Stomach (tissue), 9 donors: ENCODE results near the gene LARGE2. TPM values are rescaled to one million over a fixed set of nuclear protein-coding genes. Genes with fewer than 3 reads are reported as not detected.
A peak's percentile ranks its signal among the peaks of the same experiment; 100 is the strongest.
"Not testable (repeated sequence)": the region's sequence is repeated elsewhere in the genome, so short reads cannot be mapped to it uniquely, and the experiment has no call there.

Experiments
- DNase-seq, 2 donors: peaks; one replicate each; pipeline versions ENCODE4 v3.0.0 to v3.0.0-alpha.2; 2013 to 2019
- H3K27ac ChIP-seq, 5 donors: fragments of 200-600 bp in 4 of 5; sonication (generic) in 4 of 5; one replicate each; pipeline ENCODE4 v1.5.1; 2013 to 2019; ENCODE audit warnings: mild to moderate bottlenecking in 1 of 5, moderate library complexity in 1 of 5
- H3K27me3 ChIP-seq, 3 donors: fragments of 200-600 bp; sonication (generic); one replicate each; pipeline ENCODE4 v1.5.1; 2017 to 2019; ENCODE audit warnings: mixed run types in 1 of 3
- H3K36me3 ChIP-seq, 4 donors: fragments of 200-600 bp; sonication (generic); 1 replicate in 3 of 4; 2 replicates in 1 of 4; pipeline ENCODE4 v1.5.1; 2016 to 2019
- H3K4me1 ChIP-seq, 4 donors: fragments of 200-600 bp; sonication (generic); one replicate each; pipeline ENCODE4 v1.5.1; 2016 to 2019
- H3K4me3 ChIP-seq, 4 donors: fragments of 200-600 bp; sonication (generic) in 3 of 4; one replicate each; pipeline ENCODE4 v1.5.1; 2016 to 2019; ENCODE audit warnings: mild to moderate bottlenecking in 1 of 4
- H3K9me3 ChIP-seq, 4 donors: fragments of 200-600 bp; sonication (generic); one replicate each; pipeline ENCODE4 v1.5.1; 2016 to 2019
- CTCF ChIP-seq, 7 experiments: fragments of 450-650 bp in 4 of 7; fragments of 200-600 bp in 3 of 7; sonication (generic) in 3 of 7; IDR thresholded peaks; one replicate each; pipeline ENCODE4 v1.5.1; 2016 to 2019; ENCODE audit warnings: antibody characterized with exemption in 7 of 7, control low read depth in 2 of 7, mild to moderate bottlenecking in 1 of 7
- EP300 ChIP-seq: sonication (generic); formaldehyde crosslinking; IDR thresholded peaks from one replicate; pipeline ENCODE4 v1.6.1; 2017; ENCODE audit warnings: antibody characterized with exemption
- POLR2A ChIP-seq, 4 donors: fragments of 450-650 bp; IDR thresholded peaks; one replicate each; pipeline ENCODE4 v1.6.1; 2016; ENCODE audit warnings: antibody characterized with exemption in 4 of 4, control low read depth in 2 of 4, mild to moderate bottlenecking in 1 of 4, moderate library complexity in 1 of 4
- POLR2AphosphoS5 ChIP-seq, 3 donors: sonication (generic); formaldehyde crosslinking; IDR thresholded peaks; one replicate each; pipeline ENCODE4 v1.6.1; 2016; ENCODE audit warnings: antibody characterized with exemption in 3 of 3
- WGBS, 5 donors: extraction: QIAGEN DNeasy Blood & Tissue Kit in 3 of 5; methylation state at CpG; one replicate each; pipeline versions ENCODE4 v1.1.5 to v1.1.7; 2013 to 2018; 5-methylcytosine and 5-hydroxymethylcytosine counted together
- intact Hi-C: fragments of 100-400 bp; cut with DNase I; formaldehyde crosslinking; loops from one replicate; pipeline ENCODE4 v1.15.1; 2023; ENCODE audit warnings: low total_unique reads
- polyA plus RNA-seq, 3 donors: library from polyadenylated mRNA; stranded (reverse); fragments of 200-250 nt; gene quantifications; one replicate each; pipeline ENCODE4 v1.2.3, GENCODE V29; 2013
- total RNA-seq, 5 donors: library from RNA; depleted of rRNA; stranded (reverse); fragments of >200 nt; gene quantifications; one replicate each; pipeline versions ENCODE4 v1.1.0 to v1.2.3, GENCODE V29; 2014 to 2016
- donor health status: healthy with polysubstance abuse.
- donor health status: Bipolar disorder and iron deficiency.
- donor health status: healthy.

The LARGE2 gene
- total and polyA plus RNA-seq, 8 donors = 4.2 to 45.1 (median 12.5) TPM; not detected in 2

- Histone ChIP-seq H3K27ac (peak overlapping the region in 1 of 5 donors; percentile 82), H3K4me1 (peaks cover 20 to 47% (median 25%) of the 10 kb centered on the region in 4 donors), H3K9me3 (no peaks in the 10 kb centered on the region), H3K4me3 (no peak overlapping the region), H3K27me3 (peaks cover 0 to 39% (median 13%) of the 10 kb centered on the region in 3 donors), H3K36me3 (peaks cover 0 to 37% (median 26%) of the 10 kb centered on the region in 4 donors)
- 64 to 80% (median 74%) methylated on average over 4 to 6 of the region's 6 CpGs for WGBS, 5 donors
- intact Hi-C loops = no loop called here
- TF ChIP-seq POLR2A (IDR thresholded peaks at IDR 0.05) = no peak
- no peak for DNase-seq
These were observed 20.8 kb upstream of the LARGE2 start for GRCh38 chr11:45901626-45902025.

DNA sequence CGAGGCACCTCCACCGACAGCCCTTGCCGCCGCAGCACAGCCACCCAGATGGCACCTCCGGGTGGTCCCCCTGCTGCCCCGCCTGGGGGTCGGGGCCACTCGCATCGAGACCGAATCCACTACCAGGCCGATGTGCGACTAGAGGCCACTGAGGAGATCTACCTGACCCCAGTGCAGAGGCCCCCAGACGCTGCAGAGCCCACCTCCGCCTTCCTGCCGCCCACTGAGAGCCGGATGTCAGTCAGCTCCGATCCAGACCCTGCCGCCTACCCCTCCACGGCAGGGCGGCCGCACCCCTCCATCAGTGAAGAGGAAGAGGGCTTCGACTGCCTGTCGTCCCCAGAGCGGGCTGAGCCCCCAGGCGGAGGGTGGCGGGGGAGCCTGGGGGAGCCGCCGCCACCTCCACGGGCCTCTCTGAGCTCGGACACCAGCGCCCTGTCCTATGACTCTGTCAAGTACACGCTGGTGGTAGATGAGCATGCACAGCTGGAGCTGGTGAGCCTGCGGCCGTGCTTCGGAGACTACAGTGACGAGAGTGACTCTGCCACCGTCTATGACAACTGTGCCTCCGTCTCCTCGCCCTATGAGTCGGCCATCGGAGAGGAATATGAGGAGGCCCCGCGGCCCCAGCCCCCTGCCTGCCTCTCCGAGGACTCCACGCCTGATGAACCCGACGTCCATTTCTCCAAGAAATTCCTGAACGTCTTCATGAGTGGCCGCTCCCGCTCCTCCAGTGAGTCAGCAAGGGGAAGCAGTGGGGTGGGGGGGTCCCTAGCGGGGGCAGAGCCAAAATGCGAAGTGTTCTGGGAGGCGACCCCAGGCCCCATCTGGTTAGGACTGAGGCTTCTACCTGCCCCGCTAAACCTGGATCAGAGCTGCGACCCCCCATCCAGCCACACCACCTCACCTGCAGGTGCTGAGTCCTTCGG lies 19.7 kb upstream of the LARGE2 start:
- no peak for DNase-seq
- TF ChIP-seq EP300 (no peak), CTCF (IDR thresholded peaks at IDR 0.05) (no peak), POLR2A (IDR thresholded peaks at IDR 0.05) (no peak), POLR2AphosphoS5 (IDR thresholded peaks at IDR 0.05) (no peak)
- WGBS, 5 donors = 92 to 95% (median 94%) methylated on average over 35 to 56 of the region's 56 CpGs
- H3K4me3 ChIP-seq = no peak overlapping the region
- H3K27ac ChIP-seq = no peak overlapping the region
- H3K27me3 ChIP-seq = peaks cover 0 to 30% (median 13%) of the 10 kb centered on the region in 3 donors
- H3K4me1 ChIP-seq = peaks cover 20 to 53% (median 28%) of the 10 kb centered on the region in 4 donors
- H3K9me3 ChIP-seq = no peaks in the 10 kb centered on the region
- intact Hi-C loops = no loop called here
- H3K36me3 ChIP-seq = peaks cover 0 to 37% (median 26%) of the 10 kb centered on the region in 4 donors

- H3K9me3 ChIP-seq = no peaks in the 10 kb centered on the region
- H3K27me3 ChIP-seq = peaks cover 0 to 16% (median 7%) of the 10 kb centered on the region in 3 donors
- H3K36me3 ChIP-seq = peaks cover under 1 to 43% (median 34%) of the 10 kb centered on the region in 4 donors
- peak in 1 of 2 donors; percentile 70 for DNase-seq
- 37 to 72% (median 44%) methylated on average over 12 to 15 of the region's 15 CpGs for WGBS, 5 donors
- no peak overlapping the region for H3K4me3 ChIP-seq
- H3K27ac ChIP-seq = peak overlapping the region in 2 of 5 donors; percentile 32 to 54
- peaks cover 14 to 54% (median 30%) of the 10 kb centered on the region in 4 donors for H3K4me1 ChIP-seq
- TF ChIP-seq CTCF (IDR thresholded peaks at IDR 0.05) (no peak), EP300 (no peak), POLR2A (IDR thresholded peaks at IDR 0.05) (no peak), POLR2AphosphoS5 (IDR thresholded peaks at IDR 0.05) (no peak)
- intact Hi-C loops = no loop called here
These were observed 18.0 kb upstream of the LARGE2 start for GRCh38 chr11:45904309-45904915.

DNA sequence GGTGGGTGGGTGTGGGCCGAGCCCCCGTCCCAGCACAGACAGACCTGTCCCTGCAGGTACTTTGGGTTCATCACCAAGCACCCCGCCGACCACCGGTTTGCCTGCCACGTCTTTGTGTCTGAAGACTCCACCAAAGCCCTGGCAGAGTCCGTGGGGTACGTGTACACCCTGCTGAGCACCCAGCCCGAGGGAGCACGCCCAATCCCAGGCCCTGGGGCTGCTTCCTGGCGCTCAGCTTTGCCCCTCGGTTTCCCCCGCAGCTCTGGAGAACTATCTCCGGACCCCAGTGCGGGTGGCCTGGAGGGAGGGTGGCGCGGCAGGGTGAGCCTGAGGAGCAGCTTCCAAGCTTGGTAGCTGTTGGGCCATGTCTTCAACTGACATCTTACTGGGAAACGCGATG lies 17.4 kb upstream of the LARGE2 start:
- no peak for DNase-seq
- intact Hi-C loops = no loop called here
- Histone ChIP-seq H3K4me1 (peaks cover 11 to 51% (median 27%) of the 10 kb centered on the region in 4 donors), H3K27me3 (peaks cover 0 to 9% (median 3%) of the 10 kb centered on the region in 3 donors), H3K27ac (no peak overlapping the region), H3K36me3 (peaks cover 6 to 50% (median 41%) of the 10 kb centered on the region in 4 donors), H3K4me3 (no peak overlapping the region), H3K9me3 (no peaks in the 10 kb centered on the region)
- TF ChIP-seq POLR2AphosphoS5 (IDR thresholded peaks at IDR 0.05) (no peak), POLR2A (IDR thresholded peaks at IDR 0.05) (no peak), CTCF (IDR thresholded peaks at IDR 0.05) (no peak), EP300 (no peak)
- WGBS, 5 donors = 88 to 97% (median 93%) methylated on average over 12 to 19 of the region's 19 CpGs

DNA sequence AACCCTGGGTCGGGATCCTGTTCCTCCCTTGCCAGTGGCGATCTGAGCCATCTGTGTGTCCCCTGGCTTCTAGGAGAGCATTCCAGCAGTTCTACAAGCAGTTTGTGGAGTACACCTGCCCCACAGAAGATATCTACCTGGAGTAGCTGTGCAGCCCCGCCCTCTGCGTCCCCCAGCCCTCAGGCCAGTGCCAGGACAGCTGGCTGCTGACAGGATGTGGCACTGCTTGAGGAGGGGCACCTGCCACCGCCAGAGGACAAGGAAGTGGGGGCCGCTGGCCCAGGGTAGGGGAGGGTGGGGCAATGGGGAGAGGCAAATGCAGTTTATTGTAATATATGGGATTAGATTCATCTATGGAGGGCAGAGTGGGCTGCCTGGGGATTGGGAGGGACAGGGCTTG lies 16.9 kb upstream of the LARGE2 start:
- intact Hi-C loops, H3K27me3 ChIP-seq, H3K9me3 ChIP-seq, H3K4me3 ChIP-seq, H3K27ac ChIP-seq, DNase-seq: not testable (repeated sequence)
- Histone ChIP-seq H3K4me1 (peaks cover 7 to 46% (median 23%) of the 10 kb centered on the region in 4 donors), H3K36me3 (peaks cover 7 to 55% (median 46%) of the 10 kb centered on the region in 4 donors)
- 32 to 65% (median 42%) methylated on average over 5 to 6 of the region's 6 CpGs for WGBS, 5 donors
